CD4-positive, alpha-beta T cell treated with Interleukin-6 for 4 hours (primary cell): Measurements from ENCODE around the gene VPS18.

Experiments used
- DNase-seq: peaks from one replicate; pipeline ENCODE4 v3.0.0-alpha.2; 2020; ENCODE audit warnings: mixed read lengths

The VPS18 gene

DNA sequence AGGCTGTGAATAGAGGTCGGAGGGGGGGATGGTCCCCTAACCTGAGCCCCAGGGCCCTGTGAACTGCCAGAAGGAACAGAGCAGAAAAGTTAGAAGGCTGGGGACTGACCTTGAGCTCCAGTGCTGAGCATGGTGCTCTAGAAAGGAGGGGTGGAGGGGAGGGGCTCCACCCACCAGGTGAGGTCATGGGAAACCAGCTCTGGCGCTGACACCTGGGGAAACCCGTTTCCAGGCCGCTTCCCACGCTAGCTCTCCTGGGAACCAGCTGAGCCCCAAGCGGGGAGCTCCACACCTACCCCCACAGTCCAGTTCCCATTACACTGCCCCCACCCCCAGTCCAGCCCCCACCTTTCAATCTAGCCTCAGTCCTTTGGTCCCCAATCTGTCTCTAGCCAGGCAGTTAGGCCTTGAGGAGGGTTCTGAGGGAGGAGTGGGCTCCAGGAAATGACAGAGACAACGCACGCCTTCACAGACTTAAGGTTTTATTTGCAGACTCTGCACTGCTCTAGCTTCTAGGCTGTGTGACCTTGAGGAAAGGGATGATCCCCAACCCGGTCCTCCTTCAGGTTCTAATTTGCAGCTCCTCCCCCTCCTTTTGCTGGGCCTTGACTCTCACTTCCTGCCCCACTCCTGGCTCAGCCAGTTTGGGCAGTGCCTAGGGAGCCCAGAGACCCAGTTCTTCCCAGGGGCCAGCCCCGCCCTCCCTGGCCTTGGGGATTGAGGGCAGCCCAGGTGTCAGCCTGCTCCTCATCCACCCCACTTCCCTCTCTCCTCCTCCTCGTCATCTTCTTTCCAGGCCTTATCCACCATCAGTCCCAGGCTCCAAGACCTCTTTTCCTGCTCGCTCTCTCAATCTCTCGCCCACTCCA lies 22.3 kb upstream of the VPS18 start:
- DNase-seq = no peak

DNA sequence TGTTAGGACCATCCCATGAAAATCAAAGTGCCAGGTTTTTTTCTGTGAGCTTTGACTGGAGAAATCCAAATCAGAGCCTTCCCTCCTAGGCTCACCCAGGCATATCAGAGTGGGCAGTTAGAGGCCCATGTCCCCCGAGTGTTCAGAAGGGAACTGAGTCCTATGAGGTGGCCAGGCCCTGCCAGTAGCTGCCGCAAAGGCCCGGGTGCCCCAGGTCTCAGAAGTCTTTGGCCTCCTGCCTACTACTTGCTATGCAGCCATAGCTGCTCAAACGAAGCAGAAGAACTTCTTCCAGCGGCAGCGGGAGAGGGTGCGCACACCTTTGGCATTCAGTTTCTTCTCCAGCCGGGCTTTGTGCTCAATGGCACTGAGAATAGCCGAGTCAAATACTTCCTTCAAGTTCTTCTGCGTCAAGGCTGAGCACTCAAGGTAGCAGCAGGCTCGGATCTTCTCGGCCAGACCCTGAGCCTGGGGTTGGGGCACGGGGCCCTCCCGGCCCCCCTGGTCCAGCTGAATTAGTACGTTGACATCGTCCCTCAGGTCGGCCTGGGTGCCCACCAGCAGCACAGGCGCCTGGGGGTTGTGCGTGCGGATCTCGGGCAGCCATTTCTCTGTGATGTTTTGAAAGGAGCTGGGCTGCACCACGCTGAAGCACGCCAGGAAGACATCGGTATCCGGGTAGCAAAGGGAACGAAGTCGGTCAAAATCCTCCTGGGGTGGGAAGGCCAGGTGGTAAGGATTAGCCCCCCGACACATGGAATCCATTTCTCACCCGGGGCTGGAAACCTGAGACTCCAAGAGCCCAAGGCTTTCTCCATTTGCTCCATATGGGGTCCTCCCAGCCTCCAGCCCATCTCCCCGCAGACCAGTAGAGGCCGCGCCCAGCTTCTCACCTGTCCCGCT lies 21.2 kb upstream of the VPS18 start:
- DNase-seq = no peak

DNA sequence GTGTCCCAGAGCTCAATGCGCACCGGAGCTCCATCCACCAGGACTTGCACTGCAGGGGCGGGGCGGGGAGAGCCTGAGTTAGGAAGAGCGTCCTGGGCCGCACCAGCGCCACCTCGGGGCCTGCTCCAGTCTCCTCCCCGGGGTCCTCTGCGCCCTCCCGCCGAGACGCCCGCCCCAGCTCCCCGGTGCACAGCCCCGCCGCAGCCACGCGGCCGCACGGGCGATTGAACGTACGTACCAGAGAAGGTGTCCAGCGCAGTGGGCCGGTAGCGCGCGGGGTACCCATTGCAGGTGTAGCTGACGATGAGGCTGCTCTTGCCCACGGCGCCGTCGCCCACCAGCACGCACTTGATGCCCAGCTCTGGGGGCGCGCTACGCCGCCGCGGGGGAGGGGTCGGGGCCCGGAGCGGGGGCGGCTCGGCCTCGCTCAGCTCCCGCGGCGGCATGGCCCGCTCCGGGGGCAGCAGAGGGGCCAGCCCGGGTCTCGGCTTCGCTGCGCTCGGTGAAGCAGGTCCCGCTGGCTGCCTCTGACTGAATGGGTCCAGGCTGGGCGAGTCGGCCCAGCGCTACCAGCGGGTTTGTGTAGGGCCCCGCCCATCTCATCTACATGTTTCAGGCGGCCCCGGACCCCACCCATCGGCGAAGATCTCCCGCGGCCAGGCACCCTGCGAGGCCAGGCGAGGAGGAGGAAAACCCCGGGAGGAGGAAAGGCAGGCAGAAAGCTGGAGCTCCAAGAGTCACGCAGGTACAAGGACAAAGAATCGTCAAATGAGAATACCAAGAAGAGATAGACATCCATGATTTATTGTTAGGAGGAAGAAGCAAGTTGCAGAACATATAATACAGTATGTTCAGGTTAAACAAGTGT lies 20.3 kb upstream of the VPS18 start, which contains the start of gene RHOV:
Gene RHOV (minus strand): TSS at position 541 of the 868 bp plus-strand sequence. CDS start 95 bp downstream, at position 446.
- DNase-seq = peak; percentile 67

DNA sequence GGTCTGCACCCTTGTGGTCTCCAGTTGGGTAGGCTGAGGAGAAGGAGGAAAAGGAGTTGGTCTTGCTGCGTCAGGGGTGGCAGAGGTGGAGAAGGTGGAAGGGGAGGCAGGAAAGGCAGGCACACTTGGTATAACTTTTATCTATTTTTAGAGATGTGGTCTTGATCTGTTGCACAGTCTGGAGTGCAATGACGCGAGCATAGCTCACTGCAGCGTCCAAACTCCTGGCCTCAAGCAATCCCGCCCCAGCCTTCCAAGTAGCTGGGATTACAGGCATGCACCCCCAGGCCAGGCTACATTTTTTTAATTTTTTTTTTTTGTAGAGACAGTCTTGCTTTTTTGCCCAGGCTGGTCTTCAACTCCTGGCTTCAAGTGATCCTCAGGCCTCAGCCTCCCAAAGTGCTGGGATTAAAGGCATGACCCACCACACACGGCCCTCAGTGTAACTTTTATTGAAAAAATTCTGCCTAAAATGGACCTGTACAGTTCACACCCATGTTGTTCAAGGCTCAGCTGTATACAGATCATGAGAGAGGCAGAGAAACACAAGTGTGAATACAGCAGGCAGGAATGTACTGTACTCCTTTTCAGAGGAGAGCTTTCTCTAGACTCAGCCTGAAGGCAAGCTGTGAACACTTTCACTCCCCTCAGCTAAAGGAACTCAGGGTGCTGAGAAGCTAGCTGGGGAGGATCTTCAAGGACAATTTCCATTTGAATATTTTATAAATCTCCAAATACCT lies 18.1 kb upstream of the VPS18 start:
- DNase-seq = no peak

DNA sequence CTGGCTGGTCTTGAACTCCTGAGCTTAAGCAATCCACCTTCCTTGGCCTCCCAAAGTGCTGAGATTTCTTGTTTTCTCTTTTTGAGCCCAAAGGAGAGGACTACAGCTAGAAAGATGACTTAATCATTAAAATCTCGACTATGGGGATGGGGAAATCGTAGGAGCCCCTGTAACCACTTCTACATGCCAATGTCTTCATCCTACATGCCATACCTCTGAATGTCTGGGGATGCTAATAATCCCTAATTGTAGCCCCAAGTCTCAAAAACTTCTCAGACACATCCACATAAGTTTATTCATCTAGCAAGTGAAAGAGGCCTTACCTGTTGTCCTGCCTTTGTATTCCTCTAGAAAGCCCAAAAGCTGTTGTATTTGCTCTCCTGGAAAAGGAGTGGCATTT lies 16.6 kb upstream of the VPS18 start:
- no peak for DNase-seq

DNA sequence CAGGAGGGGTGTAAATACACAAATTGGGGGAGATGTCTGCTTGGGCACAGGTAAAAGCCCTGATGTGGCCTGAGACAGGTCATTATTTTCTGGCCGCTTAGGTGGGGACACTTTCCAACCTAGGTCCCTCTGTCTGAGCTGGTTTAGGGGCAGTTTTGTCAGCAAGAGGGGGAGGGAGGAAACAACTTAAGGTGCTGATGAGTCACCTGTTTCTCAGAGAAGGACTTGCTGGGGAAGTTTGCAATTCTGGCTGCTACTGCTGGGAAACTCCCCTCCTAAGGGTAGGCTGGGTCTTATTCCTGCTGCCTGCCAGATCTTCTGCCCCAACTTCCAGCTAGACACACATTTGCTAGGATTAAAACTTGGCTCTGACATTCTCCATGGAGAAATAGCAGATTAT lies 15.5 kb upstream of the VPS18 start:
- DNase-seq = no peak

DNA sequence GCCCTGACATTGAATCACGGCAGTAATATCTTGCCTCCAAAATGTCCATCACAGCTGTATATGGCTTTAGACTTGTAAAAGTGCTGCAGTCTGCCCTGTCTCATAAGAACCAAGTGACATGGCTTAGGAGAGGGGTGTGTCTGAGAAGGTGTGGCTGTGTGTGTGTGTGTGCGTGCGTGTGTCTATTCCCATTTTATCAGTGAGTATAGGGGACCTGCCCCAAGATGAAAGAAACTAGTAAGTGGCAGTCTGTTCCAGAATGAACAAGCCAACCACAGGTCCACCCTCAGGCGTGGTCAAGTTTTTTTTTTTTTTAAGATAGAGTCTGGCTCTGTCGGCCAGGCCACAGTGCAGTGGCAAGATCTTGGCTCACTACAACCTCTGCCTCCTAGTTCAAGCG lies 14.6 kb upstream of the VPS18 start:
- no peak for DNase-seq

- no peak for DNase-seq
Observed at GRCh38 chr15:40881351-40881750, 12.9 kb upstream of the VPS18 start.

GRCh38 chr15:40886586-40886985 lies 7.7 kb upstream of the VPS18 start:
- no peak for DNase-seq

DNA sequence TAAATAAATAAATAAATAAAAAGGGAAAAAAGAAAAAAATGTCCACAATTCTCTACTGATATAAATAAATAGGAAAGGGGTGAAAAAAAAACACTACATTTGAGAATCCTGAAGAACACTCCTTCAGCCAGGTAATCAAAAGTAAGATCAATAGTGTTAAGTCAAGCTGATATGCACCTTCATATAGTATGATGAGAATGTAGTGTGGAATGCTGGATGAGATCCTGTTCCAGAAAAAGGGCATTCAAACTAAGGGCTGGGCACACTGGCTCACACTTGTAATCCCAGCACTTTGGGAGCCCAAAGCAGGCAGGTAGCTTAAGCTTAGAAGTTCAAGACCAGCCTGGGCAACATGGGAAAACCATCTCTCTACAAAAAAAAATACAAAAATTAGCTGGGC lies 5.1 kb upstream of the VPS18 start:
- no peak for DNase-seq

GRCh38 chr15:40891138-40891537 lies 3.1 kb upstream of the VPS18 start:
- no peak for DNase-seq

DNA sequence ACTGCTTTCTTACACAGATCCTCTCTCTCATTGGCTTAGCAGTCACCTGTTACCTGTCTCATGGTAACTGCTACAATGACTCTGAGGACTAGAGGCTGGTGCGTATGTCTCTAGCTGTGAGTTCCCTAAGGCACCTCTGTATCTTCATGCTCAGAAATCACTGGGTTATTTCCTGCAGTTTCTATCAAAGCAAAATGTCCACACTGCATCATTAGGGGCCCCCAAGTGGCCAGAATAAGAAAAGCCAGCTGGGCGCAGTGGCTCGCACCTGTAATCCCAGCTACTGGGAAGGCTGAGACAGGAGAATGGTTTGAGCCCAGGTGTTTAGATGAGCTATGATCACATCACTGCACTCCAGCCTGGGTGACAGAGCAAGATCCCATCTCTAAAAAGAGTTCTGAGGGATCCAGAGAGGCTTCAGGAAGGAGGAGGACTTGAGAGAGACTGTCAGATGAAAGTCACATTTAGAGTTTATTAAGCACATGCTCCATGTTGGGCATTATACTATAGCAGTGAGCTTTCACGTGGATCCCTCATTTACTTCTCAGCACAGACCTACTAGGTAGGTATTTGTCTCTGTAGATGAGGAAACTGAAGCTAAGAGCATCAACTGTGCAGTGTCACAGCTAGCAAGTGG lies 2.3 kb upstream of the VPS18 start:
- DNase-seq = peak; percentile 40

- DNase-seq = no peak
Observed at GRCh38 chr15:40892447-40893012, 1.7 kb upstream of the VPS18 start.

GRCh38 chr15:40893019-40893670 lies 1.1 kb upstream of the VPS18 start:
- no peak for DNase-seq

- DNase-seq = peak; percentile 60
Observed at GRCh38 chr15:40894681-40895448, 615 bp downstream of the VPS18 start.

GRCh38 chr15:40899536-40900207 lies 5.4 kb downstream of the VPS18 start:
- DNase-seq = no peak

GRCh38 chr15:40900256-40901052 lies 6.2 kb downstream of the VPS18 start:
- DNase-seq = no peak

DNA sequence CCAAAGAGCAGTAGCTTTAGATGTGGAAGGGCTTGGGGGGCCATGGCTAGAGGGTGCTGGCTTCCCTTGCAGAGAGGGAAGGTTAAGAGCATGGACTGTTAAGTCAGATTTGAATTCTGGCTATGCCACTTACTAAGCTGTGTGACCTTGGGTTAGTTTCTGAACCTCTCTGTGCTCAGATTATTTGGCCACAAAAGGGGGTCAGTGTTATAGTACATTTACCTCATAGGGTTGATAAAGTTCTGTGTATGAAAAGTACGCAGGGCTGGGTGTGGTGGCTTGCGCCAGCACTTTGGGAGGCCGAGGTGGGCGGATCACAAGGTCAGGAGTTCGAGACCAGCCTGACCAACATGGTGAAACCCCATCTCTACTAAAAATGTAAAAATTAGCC lies 6.8 kb downstream of the VPS18 start:
- no peak for DNase-seq
